A673 (cell line): ENCODE data around the gene DIP2B. TPM values are rescaled to one million over a fixed set of nuclear protein-coding genes. Genes with fewer than 3 reads are reported as not detected.

Experiments
- BruUV-seq: library from RNA; stranded (reverse); fragments of 400-500 nt; replicated peaks from 2 replicates; lab custom pipeline; 2021; lab: Mats Ljungman, UMichigan
- CTCF ChIA-PET: fragments of 300-600 bp; sonication (Branson Sonifier 250); formaldehyde crosslinking; loops from one replicate; lab custom pipeline; 2022; ENCODE audit warnings: antibody characterized with exemption; lab: Charles Lee
- POLR2A ChIA-PET: fragments of 300-600 bp; sonication (Branson Sonifier 250); formaldehyde crosslinking; loops from one replicate; lab custom pipeline; 2022; ENCODE audit warnings: antibody characterized with exemption; ENCODE audit not compliant: low non-redundant PET; lab: Charles Lee
- DNase-seq: peaks from one replicate; pipeline ENCODE4 v3.0.0-alpha.2; 2015; ENCODE audit warnings: low spot score
- H3K27ac ChIP-seq: fragments of 200-600 bp; sonication (generic); 2 replicates; pipeline ENCODE4 v1.5.1; 2016; ENCODE audit warnings: mixed run types, low read depth, mild to moderate bottlenecking, mixed read lengths, antibody characterized with exemption, low read length; ENCODE audit not compliant: poor library complexity, severe bottlenecking
- H3K27me3 ChIP-seq: fragments of 200-600 bp; sonication (generic); replicated peaks from 2 replicates; pipeline ENCODE4 v1.6.1; 2017; ENCODE audit warnings: mixed run types, low read depth, mild to moderate bottlenecking, mixed read lengths, antibody characterized with exemption, low read length; ENCODE audit not compliant: insufficient read depth, poor library complexity
- H3K36me3 ChIP-seq: fragments of 200-600 bp; sonication (generic); 2 replicates; pipeline ENCODE4 v1.6.1; 2016; ENCODE audit warnings: mixed run types, mild to moderate bottlenecking, mixed read lengths, antibody characterized with exemption, low read length; ENCODE audit not compliant: insufficient read depth, poor library complexity, severe bottlenecking
- H3K4me1 ChIP-seq: fragments of 200-600 bp; sonication (generic); 2 replicates; pipeline ENCODE4 v1.6.1; 2017; ENCODE audit warnings: mixed run types, mild to moderate bottlenecking, mixed read lengths, antibody characterized with exemption, low read length; ENCODE audit not compliant: insufficient read depth, poor library complexity, severe bottlenecking
- H3K4me3 ChIP-seq: fragments of 200-600 bp; sonication (generic); 2 replicates; pipeline ENCODE4 v1.5.1; 2016; ENCODE audit warnings: low read depth, mixed run types, mild to moderate bottlenecking, mixed read lengths, low read length; ENCODE audit not compliant: poor library complexity, severe bottlenecking
- H3K9me3 ChIP-seq: fragments of 200-600 bp; sonication (generic); 2 replicates; pipeline ENCODE4 v1.6.1; 2016; ENCODE audit warnings: mixed run types, low read depth, mild to moderate bottlenecking, mixed read lengths, antibody characterized with exemption, low read length; ENCODE audit not compliant: poor library complexity, severe bottlenecking
- EZH2 ChIP-seq: fragments of 200-600 bp; sonication (generic); IDR thresholded peaks from 2 replicates; pipeline ENCODE4 v1.6.1; 2017; ENCODE audit warnings: borderline replicate concordance, low read depth, mild to moderate bottlenecking, mixed read lengths, antibody characterized with exemption, low read length; ENCODE audit not compliant: poor library complexity, severe bottlenecking
- intact Hi-C: fragments of 100-400 bp; cut with micrococcal nuclease; formaldehyde crosslinking; loops from one replicate; pipeline ENCODE4 v1.10.0; 2022; ENCODE audit not compliant: unreplicated experiment
- total RNA-seq: library from RNA; stranded (reverse); gene quantifications from 2 replicates; pipeline ENCODE4 v1.2.3, GENCODE V29; 2021
- TF ChIP-seq, protein P1 (sequence below): fragments of 300-800, 200-600 bp; sonication (generic); conservative IDR thresholded peaks from 2 replicates; pipeline ENCODE4 v1.5.1; 2017; ENCODE audit warnings: low read depth, mild to moderate bottlenecking, antibody characterized with exemption, low read length, moderate library complexity, mixed read lengths

DIP2B gene
- total RNA-seq, 1 experiment from 2014 or later: 40.5 TPM

- Histone ChIP-seq H3K27ac (no peak overlapping the region), H3K4me3 (no peak overlapping the region), H3K9me3 (no peaks in the 10 kb centered on the region), H3K27me3 (no peaks in the 10 kb centered on the region), H3K4me1 (peaks cover 13% of the 10 kb centered on the region), H3K36me3 (no peaks in the 10 kb centered on the region)
- ChIA-PET CTCF (no interaction called here), POLR2A (no interaction called here)
- no TSS peak for BruUV-seq
- TF ChIP-seq EZH2: no peak
- TF ChIP-seq, protein P1, sequence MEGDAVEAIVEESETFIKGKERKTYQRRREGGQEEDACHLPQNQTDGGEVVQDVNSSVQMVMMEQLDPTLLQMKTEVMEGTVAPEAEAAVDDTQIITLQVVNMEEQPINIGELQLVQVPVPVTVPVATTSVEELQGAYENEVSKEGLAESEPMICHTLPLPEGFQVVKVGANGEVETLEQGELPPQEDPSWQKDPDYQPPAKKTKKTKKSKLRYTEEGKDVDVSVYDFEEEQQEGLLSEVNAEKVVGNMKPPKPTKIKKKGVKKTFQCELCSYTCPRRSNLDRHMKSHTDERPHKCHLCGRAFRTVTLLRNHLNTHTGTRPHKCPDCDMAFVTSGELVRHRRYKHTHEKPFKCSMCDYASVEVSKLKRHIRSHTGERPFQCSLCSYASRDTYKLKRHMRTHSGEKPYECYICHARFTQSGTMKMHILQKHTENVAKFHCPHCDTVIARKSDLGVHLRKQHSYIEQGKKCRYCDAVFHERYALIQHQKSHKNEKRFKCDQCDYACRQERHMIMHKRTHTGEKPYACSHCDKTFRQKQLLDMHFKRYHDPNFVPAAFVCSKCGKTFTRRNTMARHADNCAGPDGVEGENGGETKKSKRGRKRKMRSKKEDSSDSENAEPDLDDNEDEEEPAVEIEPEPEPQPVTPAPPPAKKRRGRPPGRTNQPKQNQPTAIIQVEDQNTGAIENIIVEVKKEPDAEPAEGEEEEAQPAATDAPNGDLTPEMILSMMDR: no peak
- DNase-seq: no peak
- intact Hi-C loops: no loop called here
Measured at GRCh38 chr12:50655374-50655921, 150.7 kb downstream of the DIP2B start.

DNA sequence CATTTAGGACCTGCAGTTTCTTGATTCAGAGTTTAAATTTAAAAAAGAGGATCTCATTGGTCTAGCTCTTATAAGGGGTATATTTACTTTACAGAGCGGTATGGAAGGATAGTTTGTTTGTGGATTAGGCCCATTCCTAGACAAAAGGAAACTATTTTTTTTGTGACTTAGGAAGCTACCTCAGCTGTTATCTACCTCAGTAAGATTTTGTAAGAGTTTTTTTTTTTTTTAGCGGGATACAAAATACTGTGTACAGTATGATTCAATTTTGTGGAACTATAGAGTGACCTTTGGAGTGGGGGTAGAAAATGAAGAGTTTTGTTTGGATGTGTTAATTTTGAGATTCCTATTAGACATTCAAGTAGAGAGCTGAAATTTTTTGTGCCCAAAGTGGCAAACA is 154.5 kb downstream of the DIP2B start:
- CTCF ChIA-PET: no interaction called here
- intact Hi-C loops: no loop called here

GRCh38 chr12:50659690-50660424 is 155.1 kb downstream of the DIP2B start:
- POLR2A ChIA-PET: no interaction called here
- intact Hi-C loops: no loop called here
- no TSS peak for BruUV-seq
- Histone ChIP-seq H3K9me3 (no peaks in the 10 kb centered on the region), H3K27me3 (no peaks in the 10 kb centered on the region), H3K27ac (no peak overlapping the region), H3K36me3 (no peaks in the 10 kb centered on the region), H3K4me1 (peaks cover 30% of the 10 kb centered on the region), H3K4me3 (no peak overlapping the region)
- DNase-seq: no peak
- CTCF ChIA-PET: no interaction called here
- TF ChIP-seq, protein P1: no peak
- TF ChIP-seq EZH2: no peak

More for the DNA sequence above, 154.5 kb downstream of the DIP2B start:
- Histone ChIP-seq H3K4me3 (no peak overlapping the region), H3K36me3 (no peaks in the 10 kb centered on the region), H3K4me1 (peaks cover 24% of the 10 kb centered on the region), H3K27me3 (no peaks in the 10 kb centered on the region), H3K9me3 (no peaks in the 10 kb centered on the region), H3K27ac (no peak overlapping the region)
- no TSS peak for BruUV-seq
- POLR2A ChIA-PET: interaction anchor here (0.6 kb wide), 1 partner anchor 19 kb away, joined by 4 read pairs; no protein-coding TSS in a partner anchor
- no peak for DNase-seq
- TF ChIP-seq, protein P1: no peak
- TF ChIP-seq EZH2: no peak
